Mesothelial cell of epicardium (in vitro differentiated cells): ENCODE measurements around the gene MTHFD2L. TPM values are rescaled to one million over a fixed set of nuclear protein-coding genes. Genes with fewer than 3 reads are reported as not detected.

ENCODE experiments used
- DNase-seq, 2 experiments: peaks; one replicate each; pipeline ENCODE4 v3.0.0; 2021; ENCODE audit warnings: low spot score in 2 of 2; ENCODE audit not compliant: unreplicated experiment in 2 of 2
- H3K27ac Mint-ChIP-seq: 2 replicates; pipeline ENCODE4 v1.8.0; 2021; ENCODE audit warnings: mixed read lengths
- H3K27me3 Mint-ChIP-seq: 2 replicates; pipeline ENCODE4 v1.8.0; 2021; ENCODE audit warnings: low read depth, mixed read lengths
- H3K36me3 Mint-ChIP-seq: 2 replicates; pipeline ENCODE4 v1.8.0; 2021; ENCODE audit warnings: mixed read lengths
- H3K4me1 Mint-ChIP-seq: 2 replicates; pipeline ENCODE4 v1.8.0; 2021; ENCODE audit warnings: mixed read lengths
- H3K4me3 Mint-ChIP-seq: 2 replicates; pipeline ENCODE4 v1.8.0; 2021; ENCODE audit warnings: mild to moderate bottlenecking, moderate library complexity, mixed read lengths
- H3K9me3 Mint-ChIP-seq: 2 replicates; pipeline ENCODE4 v1.8.0; 2021; ENCODE audit warnings: mixed read lengths
- total RNA-seq: library from RNA; stranded (reverse); gene quantifications from 3 replicates; pipeline ENCODE4 v1.2.1, GENCODE V29; 2021
- TF ChIP-seq, protein P1 (sequence below): fragments of 200-600 bp; sonication (generic); IDR thresholded peaks from one replicate; pipeline ENCODE4 v1.5.0; 2021; ENCODE audit warnings: antibody characterized with exemption; ENCODE audit not compliant: unreplicated experiment

Gene MTHFD2L
- total RNA-seq, 1 donor from 2014 or later = 19.2 TPM

DNA sequence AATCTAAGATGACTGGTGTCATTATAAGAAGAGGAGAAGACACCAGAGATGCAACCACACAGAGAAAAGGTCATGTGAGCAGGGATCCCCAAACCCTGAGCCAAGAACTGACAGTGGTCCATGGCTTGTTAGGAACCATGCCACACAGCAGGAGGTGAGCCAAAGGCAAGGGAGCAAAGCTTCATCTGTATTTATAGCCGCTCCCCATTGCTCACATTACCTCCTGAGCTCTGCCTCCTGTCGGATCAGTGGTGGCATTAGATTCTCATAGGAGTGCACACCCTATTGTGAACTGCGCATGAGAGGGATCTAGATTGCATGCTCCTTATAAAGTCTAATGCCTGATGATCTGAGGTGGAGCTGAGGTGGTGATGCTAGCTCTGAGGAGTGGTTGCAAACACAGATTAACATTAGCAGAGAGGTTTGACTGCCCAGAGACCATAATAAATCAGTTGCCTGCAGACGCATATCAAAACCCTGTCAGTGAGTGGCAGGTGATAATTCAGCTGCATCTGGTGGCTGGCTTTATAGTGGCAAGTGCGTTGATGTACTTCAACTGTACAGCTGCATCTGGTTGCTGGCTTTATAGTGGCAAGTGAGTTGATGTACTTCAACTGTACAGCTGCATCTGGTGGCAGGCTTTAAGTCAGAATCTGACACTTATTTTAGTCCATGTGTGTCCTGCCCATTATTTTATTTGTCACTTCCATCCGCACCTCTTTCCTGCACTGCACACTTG is 39.1 kb upstream of the MTHFD2L start:
- Mint-ChIP-seq H3K27me3 (no peaks in the 10 kb centered on the region), H3K9me3 (no peaks in the 10 kb centered on the region), H3K4me3 (no peak overlapping the region), H3K27ac (no peak overlapping the region), H3K4me1 (peaks cover 12% of the 10 kb centered on the region), H3K36me3 (no peaks in the 10 kb centered on the region)
- TF ChIP-seq, protein P1, sequence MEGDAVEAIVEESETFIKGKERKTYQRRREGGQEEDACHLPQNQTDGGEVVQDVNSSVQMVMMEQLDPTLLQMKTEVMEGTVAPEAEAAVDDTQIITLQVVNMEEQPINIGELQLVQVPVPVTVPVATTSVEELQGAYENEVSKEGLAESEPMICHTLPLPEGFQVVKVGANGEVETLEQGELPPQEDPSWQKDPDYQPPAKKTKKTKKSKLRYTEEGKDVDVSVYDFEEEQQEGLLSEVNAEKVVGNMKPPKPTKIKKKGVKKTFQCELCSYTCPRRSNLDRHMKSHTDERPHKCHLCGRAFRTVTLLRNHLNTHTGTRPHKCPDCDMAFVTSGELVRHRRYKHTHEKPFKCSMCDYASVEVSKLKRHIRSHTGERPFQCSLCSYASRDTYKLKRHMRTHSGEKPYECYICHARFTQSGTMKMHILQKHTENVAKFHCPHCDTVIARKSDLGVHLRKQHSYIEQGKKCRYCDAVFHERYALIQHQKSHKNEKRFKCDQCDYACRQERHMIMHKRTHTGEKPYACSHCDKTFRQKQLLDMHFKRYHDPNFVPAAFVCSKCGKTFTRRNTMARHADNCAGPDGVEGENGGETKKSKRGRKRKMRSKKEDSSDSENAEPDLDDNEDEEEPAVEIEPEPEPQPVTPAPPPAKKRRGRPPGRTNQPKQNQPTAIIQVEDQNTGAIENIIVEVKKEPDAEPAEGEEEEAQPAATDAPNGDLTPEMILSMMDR = no peak
- no peak for DNase-seq

DNA sequence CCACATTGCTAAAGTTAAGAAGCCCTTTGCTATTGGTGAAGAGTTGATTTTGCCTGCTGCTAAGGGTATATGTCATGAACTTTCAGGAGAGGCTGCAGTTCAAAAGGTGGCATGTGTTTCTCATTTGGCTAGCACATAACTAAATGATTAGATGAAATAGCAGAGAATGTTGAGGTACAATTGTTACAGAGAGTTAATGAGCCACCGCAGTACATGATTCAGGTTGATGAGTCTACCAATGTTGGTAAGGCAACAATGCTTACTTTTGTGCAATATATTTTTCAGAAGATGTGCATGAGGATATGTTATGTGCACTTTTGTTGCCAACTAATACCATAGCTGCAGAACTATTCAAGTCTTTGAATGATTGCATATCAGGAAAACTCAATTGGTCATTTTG is 37.8 kb upstream of the MTHFD2L start:
- Mint-ChIP-seq H3K9me3 (no peaks in the 10 kb centered on the region), H3K4me1 (peaks cover 12% of the 10 kb centered on the region), H3K36me3 (no peaks in the 10 kb centered on the region), H3K4me3 (no peak overlapping the region), H3K27ac (no peak overlapping the region), H3K27me3 (no peaks in the 10 kb centered on the region)
- TF ChIP-seq, protein P1 = no peak
- DNase-seq = no peak

DNA sequence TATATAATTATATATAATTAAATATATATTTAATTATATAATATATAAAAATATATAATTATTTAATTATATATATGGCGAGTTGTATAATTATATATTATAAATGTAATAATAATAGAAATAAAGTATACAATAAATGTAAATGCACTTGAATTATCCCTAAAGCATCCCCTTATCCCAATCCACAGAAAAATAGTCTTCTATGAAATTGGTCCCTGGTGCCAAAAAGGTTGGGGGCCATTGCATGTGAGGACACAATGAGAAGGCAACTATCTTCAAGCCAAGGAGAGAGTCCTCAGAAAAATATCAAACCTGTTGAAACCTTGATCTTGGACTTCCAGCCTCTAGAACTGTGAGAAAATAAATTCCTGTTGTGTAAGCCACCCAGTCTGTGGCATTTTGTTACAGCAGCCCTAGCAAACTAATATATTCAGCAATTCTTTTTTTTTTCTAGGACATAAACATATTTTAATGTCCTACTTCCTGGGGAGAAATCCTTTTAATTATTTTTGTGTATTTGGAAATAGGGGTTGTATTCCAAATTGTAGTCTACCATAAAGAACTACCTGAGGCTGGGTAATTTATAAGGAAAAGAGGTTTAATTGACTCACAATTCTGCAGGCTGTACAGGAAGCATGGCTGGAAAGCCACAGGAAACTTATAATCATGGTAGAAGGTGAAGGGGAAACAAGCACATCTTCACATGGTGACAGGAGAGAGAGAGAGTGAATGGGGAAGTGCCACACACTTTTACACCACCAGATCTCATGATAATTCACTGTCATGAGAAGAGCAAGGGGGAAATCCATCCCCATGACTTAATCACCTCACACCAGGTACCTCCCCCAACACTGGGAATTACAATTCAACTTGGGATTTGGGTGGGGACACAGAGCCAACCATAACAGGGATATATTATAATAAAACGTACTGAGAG is 36.0 kb upstream of the MTHFD2L start:
- Mint-ChIP-seq H3K4me3 (no peak overlapping the region), H3K36me3 (no peaks in the 10 kb centered on the region), H3K4me1 (peaks cover 7% of the 10 kb centered on the region), H3K9me3 (no peaks in the 10 kb centered on the region), H3K27me3 (no peaks in the 10 kb centered on the region), H3K27ac (no peak overlapping the region)
- DNase-seq = no peak
- TF ChIP-seq, protein P1 = no peak

DNA sequence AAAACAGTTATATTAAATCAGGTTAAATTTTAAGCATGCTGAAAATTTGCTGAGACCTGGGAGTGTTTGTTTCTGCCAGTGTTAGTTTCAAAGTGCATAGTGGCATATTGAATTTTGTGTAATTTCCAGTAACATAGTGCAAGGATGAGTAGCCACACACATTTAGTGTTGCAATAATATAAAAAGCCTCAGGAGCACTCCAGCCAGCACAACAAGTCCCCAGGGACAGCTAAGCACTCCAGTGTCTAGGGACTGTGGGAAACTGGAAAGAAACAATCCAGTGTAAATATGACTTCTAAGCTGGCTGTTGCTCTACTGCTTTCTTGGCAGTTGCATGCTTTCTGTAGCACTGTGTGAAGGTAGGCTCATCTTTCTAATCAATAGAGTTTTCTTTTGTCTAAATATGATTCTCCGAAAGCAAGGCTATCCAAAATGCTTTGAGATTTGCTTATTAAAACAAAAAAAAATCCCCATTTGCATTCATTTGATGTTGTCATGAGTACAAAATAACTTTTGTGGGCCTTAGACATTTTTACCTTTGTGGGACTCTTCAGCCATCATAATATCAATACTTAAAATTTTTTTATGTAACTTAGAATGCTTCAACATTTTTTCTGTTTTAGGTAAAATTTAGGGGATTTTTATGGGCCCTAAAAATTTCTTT is 34.7 kb upstream of the MTHFD2L start:
- DNase-seq = no peak
- H3K27ac Mint-ChIP-seq = no peak overlapping the region
- TF ChIP-seq, protein P1 = no peak
- no peak overlapping the region for H3K4me3 Mint-ChIP-seq
- no peaks in the 10 kb centered on the region for H3K36me3 Mint-ChIP-seq
- no peaks in the 10 kb centered on the region for H3K4me1 Mint-ChIP-seq
- no peaks in the 10 kb centered on the region for H3K27me3 Mint-ChIP-seq
- H3K9me3 Mint-ChIP-seq = no peaks in the 10 kb centered on the region

DNA sequence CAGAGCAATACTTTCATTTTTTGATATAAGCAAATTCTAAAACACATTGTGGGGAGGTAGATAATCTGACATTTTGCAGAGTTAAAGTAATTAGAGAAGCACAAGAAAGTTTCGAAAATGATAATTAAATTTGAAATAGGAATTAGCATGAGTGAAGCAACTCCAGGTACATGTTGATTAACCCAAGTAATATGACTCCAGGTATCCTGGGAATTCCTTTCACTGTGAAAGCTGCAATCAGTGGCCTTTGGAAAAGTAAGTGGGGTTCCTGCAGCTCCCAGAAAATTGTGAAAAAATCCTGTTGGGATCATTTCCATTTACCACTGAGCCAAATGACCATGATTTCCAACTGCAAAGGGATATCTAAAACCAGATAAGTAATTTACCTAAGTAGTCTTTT is 32.9 kb upstream of the MTHFD2L start:
- no peaks in the 10 kb centered on the region for H3K4me1 Mint-ChIP-seq
- no peak overlapping the region for H3K4me3 Mint-ChIP-seq
- peaks cover 11% of the 10 kb centered on the region for H3K9me3 Mint-ChIP-seq
- no peak for DNase-seq
- H3K27me3 Mint-ChIP-seq = no peaks in the 10 kb centered on the region
- TF ChIP-seq, protein P1 = no peak
- H3K36me3 Mint-ChIP-seq = no peaks in the 10 kb centered on the region
- no peak overlapping the region for H3K27ac Mint-ChIP-seq
